HEK293 (cell line): ENCODE measurements around the gene ICAM4.
A peak's percentile ranks its signal among the peaks of the same experiment; 100 is the strongest.

Experiments used
- CTCF ChIA-PET: fragments of 350-600 bp; formaldehyde crosslinking; extraction: SDS; loops from one replicate; lab custom pipeline; 2021; ENCODE audit warnings: antibody characterized with exemption; lab: Yijun Ruan, JAX
- POLR2A ChIA-PET: fragments of 300-600 bp; formaldehyde crosslinking; extraction: SDS; loops from one replicate; lab custom pipeline; 2020; ENCODE audit warnings: antibody characterized with exemption, inconsistent platforms; lab: Yijun Ruan, JAX
- H3K27ac ChIP-seq: fragments of 200-500 bp; sonication (Bioruptor generic); 2 replicates; pipeline ENCODE4 v1.5.1; 2014; ENCODE audit warnings: low read depth, low read length, control low read depth, inconsistent platforms; ENCODE audit errors: extremely low read depth
- H3K36me3 ChIP-seq, 2 experiments: fragments of 200-500 bp in 1 of 2; sonication (Bioruptor generic) in 1 of 2; 1 replicate in 1 of 2; 2 replicates in 1 of 2; pipeline ENCODE4 v1.5.1; 2014 to 2017; ENCODE audit warnings: inconsistent platforms in 2 of 2, low read length in 2 of 2; ENCODE audit not compliant: control insufficient read depth in 2 of 2, insufficient read depth in 1 of 2
- H3K4me1 ChIP-seq: fragments of 200-500 bp; sonication (Bioruptor generic); 2 replicates; pipeline ENCODE4 v1.5.1; 2014; ENCODE audit warnings: mild to moderate bottlenecking, low read length, inconsistent platforms; ENCODE audit not compliant: control insufficient read depth, insufficient read depth
- H3K4me3 ChIP-seq: 2 replicates; pipeline ENCODE4 v1.5.1; 2011; ENCODE audit warnings: low read depth, mild to moderate bottlenecking, control low read depth, low read length, moderate library complexity
- H3K9me3 ChIP-seq: fragments of 200-500 bp; sonication (Bioruptor generic); 2 replicates; pipeline ENCODE4 v1.5.1; 2014; ENCODE audit warnings: low read depth, low read length, inconsistent platforms; ENCODE audit not compliant: control insufficient read depth, insufficient read depth
- KLF10 ChIP-seq: fragments of 450-650 bp; IDR thresholded peaks from 2 replicates; pipeline ENCODE4 v1.5.1; 2018; ENCODE audit warnings: missing biosample characterization, mild to moderate bottlenecking, missing genetic modification characterization
- KLF7 ChIP-seq: fragments of 450-650 bp; formaldehyde crosslinking; IDR thresholded peaks from 2 replicates; pipeline ENCODE4 v1.5.1; 2016; ENCODE audit warnings: missing biosample characterization, missing genetic modification characterization, borderline replicate concordance
- MEIS1 ChIP-seq: sonication (generic); formaldehyde crosslinking; IDR thresholded peaks from 2 replicates; pipeline ENCODE4 v1.8.1; 2022; ENCODE audit warnings: missing genetic modification reagents, mild to moderate bottlenecking, borderline replicate concordance
- OVOL3 ChIP-seq: fragments of 450-650 bp; formaldehyde crosslinking; IDR thresholded peaks from 2 replicates; pipeline ENCODE4 v1.5.1; 2016; ENCODE audit warnings: missing biosample characterization, missing genetic modification characterization
- SP2 ChIP-seq: fragments of 450-650 bp; formaldehyde crosslinking; IDR thresholded peaks from 2 replicates; pipeline ENCODE4 v1.5.1; 2016; ENCODE audit warnings: missing biosample characterization, missing genetic modification characterization
- TCF7L2 ChIP-seq: IDR thresholded peaks from 2 replicates; pipeline ENCODE4 v1.6.1; 2011; ENCODE audit warnings: low read depth, mild to moderate bottlenecking, inconsistent platforms, low read length, moderate library complexity, borderline replicate concordance
- ZBTB8A ChIP-seq: fragments of 450-650 bp; formaldehyde crosslinking; IDR thresholded peaks from 2 replicates; pipeline ENCODE4 v1.5.1; 2016; ENCODE audit warnings: missing biosample characterization, missing genetic modification characterization
- ZEB2 ChIP-seq: fragments of 450-650 bp; formaldehyde crosslinking; IDR thresholded peaks from 2 replicates; pipeline ENCODE4 v1.5.1; 2016; ENCODE audit warnings: missing biosample characterization, missing genetic modification characterization
- ZFP37 ChIP-seq: fragments of 450-650 bp; formaldehyde crosslinking; IDR thresholded peaks from 2 replicates; pipeline ENCODE4 v1.5.1; 2016; ENCODE audit warnings: missing biosample characterization, missing genetic modification characterization
- ZFP41 ChIP-seq: fragments of 450-650 bp; formaldehyde crosslinking; IDR thresholded peaks from 2 replicates; pipeline ENCODE4 v1.5.1; 2016; ENCODE audit warnings: missing biosample characterization, missing genetic modification characterization, borderline replicate concordance
- ZNF114 ChIP-seq: fragments of 450-650 bp; formaldehyde crosslinking; IDR thresholded peaks from 2 replicates; pipeline ENCODE4 v1.5.0; 2017; ENCODE audit warnings: missing biosample characterization, missing genetic modification characterization
- ZNF266 ChIP-seq: fragments of 450-650 bp; formaldehyde crosslinking; IDR thresholded peaks from 2 replicates; pipeline ENCODE4 v1.5.1; 2016; ENCODE audit warnings: missing biosample characterization, missing genetic modification characterization, low read depth
- ZNF274 ChIP-seq, 2 experiments: fragments of 200-500 bp in 1 of 2; fragments of 450-650 bp in 1 of 2; sonication (Bioruptor generic) in 1 of 2; formaldehyde crosslinking in 1 of 2; IDR thresholded peaks; 2 replicates each; pipeline versions ENCODE4 v1.5.1 to v1.6.1; 2014 to 2016; ENCODE audit warnings: borderline replicate concordance in 1 of 2, inconsistent platforms in 1 of 2, low read length in 1 of 2, missing biosample characterization in 1 of 2, missing genetic modification characterization in 1 of 2
- ZNF324 ChIP-seq: fragments of 450-650 bp; formaldehyde crosslinking; IDR thresholded peaks from 2 replicates; pipeline ENCODE4 v1.5.1; 2016; ENCODE audit warnings: missing biosample characterization, missing genetic modification characterization
- ZNF366 ChIP-seq: fragments of 450-650 bp; formaldehyde crosslinking; conservative IDR thresholded peaks from 2 replicates; pipeline ENCODE4 v1.5.1; 2016; ENCODE audit warnings: missing biosample characterization, missing genetic modification characterization
- ZNF423 ChIP-seq: fragments of 450-650 bp; formaldehyde crosslinking; IDR thresholded peaks from 2 replicates; pipeline ENCODE4 v1.5.1; 2016; ENCODE audit warnings: missing biosample characterization, missing genetic modification characterization
- ZNF600 ChIP-seq: fragments of 450-650 bp; formaldehyde crosslinking; IDR thresholded peaks from 2 replicates; pipeline ENCODE4 v1.5.1; 2016; ENCODE audit warnings: missing biosample characterization, missing genetic modification characterization
- ZNF623 ChIP-seq: fragments of 450-650 bp; formaldehyde crosslinking; IDR thresholded peaks from 2 replicates; pipeline ENCODE4 v1.5.1; 2016; ENCODE audit warnings: missing biosample characterization, missing genetic modification characterization
- ZNF639 ChIP-seq: fragments of 450-650 bp; formaldehyde crosslinking; IDR thresholded peaks from 2 replicates; pipeline ENCODE4 v1.5.1; 2016; ENCODE audit warnings: missing biosample characterization, missing genetic modification characterization
- ZNF747 ChIP-seq: fragments of 450-650 bp; formaldehyde crosslinking; IDR thresholded peaks from 2 replicates; pipeline ENCODE4 v1.5.1; 2016; ENCODE audit warnings: missing biosample characterization, missing genetic modification characterization
- ZNF768 ChIP-seq: fragments of 450-650 bp; formaldehyde crosslinking; IDR thresholded peaks from 2 replicates; pipeline ENCODE4 v1.5.1; 2018; ENCODE audit warnings: missing biosample characterization, mild to moderate bottlenecking, missing genetic modification characterization
- ZNF792 ChIP-seq: fragments of 450-650 bp; formaldehyde crosslinking; IDR thresholded peaks from 2 replicates; pipeline ENCODE4 v1.5.1; 2016; ENCODE audit warnings: missing biosample characterization, missing genetic modification characterization
- ZSCAN16 ChIP-seq: fragments of 450-650 bp; formaldehyde crosslinking; IDR thresholded peaks from 2 replicates; pipeline ENCODE4 v1.5.1; 2016; ENCODE audit warnings: missing biosample characterization, missing genetic modification characterization
- ZXDB ChIP-seq: fragments of 450-650 bp; formaldehyde crosslinking; IDR thresholded peaks from 2 replicates; pipeline ENCODE4 v1.5.1; 2016; ENCODE audit warnings: missing biosample characterization, missing genetic modification characterization
- TF ChIP-seq, protein P1 (sequence below): fragments of 450-650 bp; formaldehyde crosslinking; IDR thresholded peaks from 2 replicates; pipeline ENCODE4 v1.5.1; 2017; ENCODE audit warnings: missing biosample characterization, missing genetic modification characterization
- TF ChIP-seq, protein P2 (sequence below): fragments of 450-650 bp; formaldehyde crosslinking; IDR thresholded peaks from 2 replicates; pipeline ENCODE4 v1.5.1; 2016; ENCODE audit warnings: missing biosample characterization, missing genetic modification characterization
- TF ChIP-seq, protein P3 (sequence below): fragments of 450-650 bp; formaldehyde crosslinking; IDR thresholded peaks from 2 replicates; pipeline ENCODE4 v1.5.1; 2017; ENCODE audit warnings: missing biosample characterization, missing genetic modification characterization

The ICAM4 gene

DNA sequence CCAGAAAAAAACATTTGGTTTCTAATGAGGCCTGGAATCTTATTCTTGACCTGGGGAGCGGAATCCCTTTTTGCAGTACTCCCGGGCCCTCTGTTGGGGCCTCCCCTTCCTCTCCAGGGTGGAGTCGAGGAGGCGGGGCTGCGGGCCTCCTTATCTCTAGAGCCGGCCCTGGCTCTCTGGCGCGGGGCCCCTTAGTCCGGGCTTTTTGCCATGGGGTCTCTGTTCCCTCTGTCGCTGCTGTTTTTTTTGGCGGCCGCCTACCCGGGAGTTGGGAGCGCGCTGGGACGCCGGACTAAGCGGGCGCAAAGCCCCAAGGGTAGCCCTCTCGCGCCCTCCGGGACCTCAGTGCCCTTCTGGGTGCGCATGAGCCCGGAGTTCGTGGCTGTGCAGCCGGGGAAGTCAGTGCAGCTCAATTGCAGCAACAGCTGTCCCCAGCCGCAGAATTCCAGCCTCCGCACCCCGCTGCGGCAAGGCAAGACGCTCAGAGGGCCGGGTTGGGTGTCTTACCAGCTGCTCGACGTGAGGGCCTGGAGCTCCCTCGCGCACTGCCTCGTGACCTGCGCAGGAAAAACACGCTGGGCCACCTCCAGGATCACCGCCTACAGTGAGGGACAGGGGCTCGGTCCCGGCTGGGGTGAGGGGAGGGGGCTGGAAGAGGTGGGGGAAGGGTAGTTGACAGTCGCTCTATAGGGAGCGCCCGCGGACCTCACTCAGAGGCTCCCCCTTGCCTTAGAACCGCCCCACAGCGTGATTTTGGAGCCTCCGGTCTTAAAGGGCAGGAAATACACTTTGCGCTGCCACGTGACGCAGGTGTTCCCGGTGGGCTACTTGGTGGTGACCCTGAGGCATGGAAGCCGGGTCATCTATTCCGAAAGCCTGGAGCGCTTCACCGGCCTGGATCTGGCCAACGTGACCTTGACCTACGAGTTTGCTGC lies at the start of gene ICAM4 (continued):
- TF ChIP-seq, protein P1, sequence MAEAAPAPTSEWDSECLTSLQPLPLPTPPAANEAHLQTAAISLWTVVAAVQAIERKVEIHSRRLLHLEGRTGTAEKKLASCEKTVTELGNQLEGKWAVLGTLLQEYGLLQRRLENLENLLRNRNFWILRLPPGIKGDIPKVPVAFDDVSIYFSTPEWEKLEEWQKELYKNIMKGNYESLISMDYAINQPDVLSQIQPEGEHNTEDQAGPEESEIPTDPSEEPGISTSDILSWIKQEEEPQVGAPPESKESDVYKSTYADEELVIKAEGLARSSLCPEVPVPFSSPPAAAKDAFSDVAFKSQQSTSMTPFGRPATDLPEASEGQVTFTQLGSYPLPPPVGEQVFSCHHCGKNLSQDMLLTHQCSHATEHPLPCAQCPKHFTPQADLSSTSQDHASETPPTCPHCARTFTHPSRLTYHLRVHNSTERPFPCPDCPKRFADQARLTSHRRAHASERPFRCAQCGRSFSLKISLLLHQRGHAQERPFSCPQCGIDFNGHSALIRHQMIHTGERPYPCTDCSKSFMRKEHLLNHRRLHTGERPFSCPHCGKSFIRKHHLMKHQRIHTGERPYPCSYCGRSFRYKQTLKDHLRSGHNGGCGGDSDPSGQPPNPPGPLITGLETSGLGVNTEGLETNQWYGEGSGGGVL (tag by site-specific recombination): peak; percentile 34; the same call in 1 of the 2 replicates
- TF ChIP-seq ZFP41 (no peak), ZNF266 (tag by site-specific recombination) (no peak), KLF7 (peak; percentile 33; the same call in 1 of the 2 replicates), OVOL3 (no peak), ZBTB8A (peak; percentile 99), ZXDB (peak; percentile 81), ZNF366 (tag by site-specific recombination) (0 out of 2 replicates have a peak, but pooled peaks have one; percentile 22), SP2 (tag by site-specific recombination) (peak; percentile 69), KLF10 (tag by site-specific recombination) (peak; percentile 42; the same call in 1 of the 2 replicates), ZNF274 (IDR thresholded peaks at IDR 0.05; ENCODE audit: low read length) (no peak), ZNF274 (tag by site-specific recombination; IDR thresholded peaks at IDR 0.05; ENCODE audit: borderline replicate concordance) (no peak)
- TF ChIP-seq, protein P2, sequence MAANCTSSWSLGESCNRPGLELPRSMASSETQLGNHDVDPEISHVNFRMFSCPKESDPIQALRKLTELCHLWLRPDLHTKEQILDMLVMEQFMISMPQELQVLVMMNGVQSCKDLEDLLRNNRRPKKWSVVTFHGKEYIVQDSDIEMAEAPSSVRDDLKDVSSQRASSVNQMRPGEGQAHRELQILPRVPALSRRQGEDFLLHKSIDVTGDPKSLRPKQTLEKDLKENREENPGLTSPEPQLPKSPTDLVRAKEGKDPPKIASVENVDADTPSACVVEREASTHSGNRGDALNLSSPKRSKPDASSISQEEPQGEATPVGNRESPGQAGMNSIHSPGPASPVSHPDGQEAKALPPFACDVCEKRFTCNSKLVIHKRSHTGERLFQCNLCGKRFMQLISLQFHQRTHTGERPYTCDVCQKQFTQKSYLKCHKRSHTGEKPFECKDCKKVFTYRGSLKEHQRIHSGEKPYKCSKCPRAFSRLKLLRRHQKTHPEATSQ (tag by site-specific recombination): no peak

GRCh38 chr19:10237702-10238101 lies 49.1 kb upstream of the ICAM4 start:
- Histone ChIP-seq H3K4me1 (no peaks in the 10 kb centered on the region), H3K9me3 (no peaks in the 10 kb centered on the region), H3K27ac (no peak overlapping the region), H3K36me3 (no peaks in the 10 kb centered on the region), H3K4me3 (no peak overlapping the region)
- ChIA-PET CTCF (no interaction called here), POLR2A (no interaction called here)
- no peak for TF ChIP-seq TCF7L2
- TF ChIP-seq ZNF639 (tag by site-specific recombination): no peak
- TF ChIP-seq, protein P3, sequence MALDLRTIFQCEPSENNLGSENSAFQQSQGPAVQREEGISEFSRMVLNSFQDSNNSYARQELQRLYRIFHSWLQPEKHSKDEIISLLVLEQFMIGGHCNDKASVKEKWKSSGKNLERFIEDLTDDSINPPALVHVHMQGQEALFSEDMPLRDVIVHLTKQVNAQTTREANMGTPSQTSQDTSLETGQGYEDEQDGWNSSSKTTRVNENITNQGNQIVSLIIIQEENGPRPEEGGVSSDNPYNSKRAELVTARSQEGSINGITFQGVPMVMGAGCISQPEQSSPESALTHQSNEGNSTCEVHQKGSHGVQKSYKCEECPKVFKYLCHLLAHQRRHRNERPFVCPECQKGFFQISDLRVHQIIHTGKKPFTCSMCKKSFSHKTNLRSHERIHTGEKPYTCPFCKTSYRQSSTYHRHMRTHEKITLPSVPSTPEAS (tag by site-specific recombination): no peak
- TF ChIP-seq ZNF423 (tag by site-specific recombination): no peak
- no peak for TF ChIP-seq ZNF792
- TF ChIP-seq KLF10 (tag by site-specific recombination): no peak
- TF ChIP-seq ZNF324 (tag by site-specific recombination): no peak
- no peak for TF ChIP-seq ZEB2 (tag by site-specific recombination)
- no peak for TF ChIP-seq ZFP37
- TF ChIP-seq ZNF600 (tag by site-specific recombination): no peak
- TF ChIP-seq ZNF768 (tag by site-specific recombination): no peak
- no peak for TF ChIP-seq MEIS1 (CRISPR knock-in tag)
- TF ChIP-seq ZSCAN16 (tag by site-specific recombination): no peak
- TF ChIP-seq ZNF114 (tag by site-specific recombination): no peak
- no peak for TF ChIP-seq ZNF623 (tag by site-specific recombination)
- no peak for TF ChIP-seq ZNF747 (tag by site-specific recombination)
